Heart left ventricle (tissue), 16 donors: ENCODE results near the gene PLA2G12B. TPM values are rescaled to one million over a fixed set of nuclear protein-coding genes. Genes with fewer than 3 reads are reported as not detected.

ENCODE experiments used
- ATAC-seq, 4 donors: fragments of 200-7000 bp; cut with Tn5 transposase; one replicate each; pipeline ENCODE4 v1.9.1; 2020 to 2022; ENCODE audit warnings: moderate library complexity in 4 of 4, mild to moderate bottlenecking in 3 of 4, moderate number of reproducible peaks in 1 of 4
- DNase-seq, 5 donors: peaks; one replicate each; pipeline ENCODE4 v3.0.0-alpha.2; 2020
- H3K27ac ChIP-seq, 12 donors: fragments of 200-600 bp; sonication (generic) in 4 of 12; one replicate each; pipeline versions ENCODE4 v1.5.0 to v1.8.0; 2016 to 2022; ENCODE audit warnings: mild to moderate bottlenecking in 2 of 12
- H3K27me3 ChIP-seq, 9 donors: fragments of 200-600 bp; sonication (generic) in 2 of 9; one replicate each; pipeline versions ENCODE4 v1.5.1 to v1.8.0; 2016 to 2022; ENCODE audit warnings: mild to moderate bottlenecking in 3 of 9
- H3K36me3 ChIP-seq, 9 donors: fragments of 200-600 bp; sonication (generic) in 2 of 9; one replicate each; pipeline versions ENCODE4 v1.5.0 to v1.8.0; 2018 to 2022; ENCODE audit warnings: mild to moderate bottlenecking in 2 of 9
- H3K4me1 ChIP-seq, 12 donors: fragments of 200-600 bp; sonication (generic) in 4 of 12; one replicate each; pipeline versions ENCODE4 v1.5.0 to v1.8.0; 2016 to 2022; ENCODE audit warnings: mild to moderate bottlenecking in 3 of 12
- H3K4me3 ChIP-seq, 12 donors: fragments of 200-600 bp; sonication (generic) in 4 of 12; one replicate each; pipeline versions ENCODE4 v1.5.0 to v1.8.0; 2017 to 2022; ENCODE audit warnings: mild to moderate bottlenecking in 9 of 12, moderate library complexity in 4 of 12
- H3K9me3 ChIP-seq, 12 donors: fragments of 200-600 bp; sonication (generic) in 4 of 12; one replicate each; pipeline versions ENCODE4 v1.5.0 to v1.8.0; 2016 to 2022; ENCODE audit warnings: mild to moderate bottlenecking in 1 of 12
- POLR2A ChIP-seq, 2 donors: fragments of 450-650 bp; IDR thresholded peaks; one replicate each; pipeline ENCODE4 v1.6.1; 2017; ENCODE audit warnings: antibody characterized with exemption in 2 of 2, mild to moderate bottlenecking in 2 of 2, moderate library complexity in 2 of 2
- WGBS, 4 donors: extraction: QIAGEN DNeasy Blood & Tissue Kit in 2 of 4; methylation state at CpG; one replicate each; pipeline versions ENCODE4 v1.1.5 to v1.1.7; 2013 to 2018; 5-methylcytosine and 5-hydroxymethylcytosine counted together
- intact Hi-C, 10 donors: fragments of 100-400 bp; cut with DNase I; formaldehyde crosslinking; loops; one replicate each; pipeline versions ENCODE4 v1.11.1 to v1.14.2; 2022
- polyA plus RNA-seq, 2 donors: library from polyadenylated mRNA; stranded (reverse); fragments of 200-250 nt; gene quantifications; one replicate each; pipeline ENCODE4 v1.2.3, GENCODE V29; 2013
- total RNA-seq, 9 donors: library from RNA; depleted of rRNA in 2 of 9; stranded (reverse); fragments of >200 nt in 2 of 9; fragmentation: NEBNext Ultra II Directional in 3 of 9; extraction: Animal tissue kit (Norgen Biotek cat#: 25700) in 3 of 9; gene quantifications; one replicate each; pipeline versions ENCODE4 v1.1.0 to v1.2.4, GENCODE V29; 2016 to 2023
- TF ChIP-seq, protein P1 (sequence below), 12 donors: fragments of 200-600 bp; sonication (generic) in 4 of 12; IDR thresholded peaks; one replicate each; pipeline versions ENCODE4 v1.5.0 to v1.8.0; 2018 to 2022; ENCODE audit warnings: antibody characterized with exemption in 12 of 12, mild to moderate bottlenecking in 5 of 12
- donor health status: ischemic (EF 13 %, LVEDD 7.1; RV severe dilation, severe dysfunction).
- donor health status: healthy with polysubstance abuse.
- donor health status: DM: no; HTN: yes; CAD: no.
- donor health status: DM: no; HTN: no; CAD: no.
- donor health status: ischemic (EF 25% LVEDD 6.9; RV normal size, moderate dysfunction).
- donor health status: ischemic (EF 25% LVEDD 5.7; RV mildly dilated, moderate dysfunction).
- donor health status: healthy.
- donor health status: DM: yes; HTN: yes; CAD: no.
- donor health status: ischemic (EF 35%, LVEDD 5.7; RV mildly dilated, moderate dysfunction).
- donor health status: nonischemic (EF 11% LVEDD 7.7; RV severe dilation, severe dysfunction).
- donor health status: DM: yes; HTN: yes; CAD: no.
- donor health status: PGD.
- donor health status: ischemic (EF 29% LVEDD 5.4; RV normal size, mild dysfunction).
- donor health status: nonischemic (EF 23%, LVEDD 6.1; RV moderate dilation, normal function).

PLA2G12B gene
- total and polyA plus RNA-seq, 11 donors = 0.19 to 0.56 (median 0.23) TPM; not detected in 6

DNA sequence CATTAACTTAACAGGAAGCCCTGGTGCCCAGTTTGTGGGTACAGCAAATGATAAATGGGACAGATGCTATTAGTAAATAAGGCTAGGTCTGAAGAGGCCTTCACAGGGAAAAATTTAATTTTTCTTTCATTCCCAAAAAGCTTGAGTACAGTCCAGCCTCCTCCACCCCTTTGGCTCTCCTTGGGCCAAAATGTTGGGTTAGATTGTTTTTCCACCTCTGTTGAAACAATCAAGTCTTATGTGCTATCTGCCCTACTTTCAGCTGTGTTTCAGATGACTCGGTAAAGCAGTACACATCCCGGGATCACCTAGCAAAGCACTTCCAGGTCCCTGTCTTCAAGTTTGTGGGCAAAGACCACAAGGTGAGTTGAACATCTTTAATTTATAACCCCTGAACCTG, 24.3 kb downstream of the PLA2G12B start:
- Histone ChIP-seq H3K4me1 (no peaks in the 10 kb centered on the region), H3K27ac (no peak overlapping the region), H3K27me3 (no peaks in the 10 kb centered on the region), H3K9me3 (no peaks in the 10 kb centered on the region), H3K4me3 (no peak overlapping the region), H3K36me3 (no peaks in the 10 kb centered on the region)
- intact Hi-C loops = no loop called here
- TF ChIP-seq, protein P1, sequence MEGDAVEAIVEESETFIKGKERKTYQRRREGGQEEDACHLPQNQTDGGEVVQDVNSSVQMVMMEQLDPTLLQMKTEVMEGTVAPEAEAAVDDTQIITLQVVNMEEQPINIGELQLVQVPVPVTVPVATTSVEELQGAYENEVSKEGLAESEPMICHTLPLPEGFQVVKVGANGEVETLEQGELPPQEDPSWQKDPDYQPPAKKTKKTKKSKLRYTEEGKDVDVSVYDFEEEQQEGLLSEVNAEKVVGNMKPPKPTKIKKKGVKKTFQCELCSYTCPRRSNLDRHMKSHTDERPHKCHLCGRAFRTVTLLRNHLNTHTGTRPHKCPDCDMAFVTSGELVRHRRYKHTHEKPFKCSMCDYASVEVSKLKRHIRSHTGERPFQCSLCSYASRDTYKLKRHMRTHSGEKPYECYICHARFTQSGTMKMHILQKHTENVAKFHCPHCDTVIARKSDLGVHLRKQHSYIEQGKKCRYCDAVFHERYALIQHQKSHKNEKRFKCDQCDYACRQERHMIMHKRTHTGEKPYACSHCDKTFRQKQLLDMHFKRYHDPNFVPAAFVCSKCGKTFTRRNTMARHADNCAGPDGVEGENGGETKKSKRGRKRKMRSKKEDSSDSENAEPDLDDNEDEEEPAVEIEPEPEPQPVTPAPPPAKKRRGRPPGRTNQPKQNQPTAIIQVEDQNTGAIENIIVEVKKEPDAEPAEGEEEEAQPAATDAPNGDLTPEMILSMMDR (IDR thresholded peaks at IDR 0.05) = no peak
- TF ChIP-seq POLR2A (IDR thresholded peaks at IDR 0.05) = no peak
- ATAC-seq (no peak), DNase-seq (no peak)
- 81 to 85% (median 82%) methylated on average over 2 of the region's 2 CpGs for WGBS, 4 donors

GRCh38 chr10:72928798-72929197, 25.8 kb downstream of the PLA2G12B start:
- no peaks in the 10 kb centered on the region for H3K4me1 ChIP-seq
- ATAC-seq = no peak
- 91 to 99% (median 95%) methylated on average over 5 of the region's 5 CpGs for WGBS, 4 donors
- intact Hi-C loops = no loop called here
- no peaks in the 10 kb centered on the region for H3K9me3 ChIP-seq
- H3K27ac ChIP-seq = no peak overlapping the region
- DNase-seq = no peak
- H3K27me3 ChIP-seq = no peaks in the 10 kb centered on the region
- no peaks in the 10 kb centered on the region for H3K36me3 ChIP-seq
- H3K4me3 ChIP-seq = no peak overlapping the region
- TF ChIP-seq POLR2A (IDR thresholded peaks at IDR 0.05) = no peak
- TF ChIP-seq, protein P1 (IDR thresholded peaks at IDR 0.05) = no peak

- 66 to 75% (median 73%) methylated on average over 5 of the region's 5 CpGs for WGBS, 4 donors
- Histone ChIP-seq H3K9me3 (no peaks in the 10 kb centered on the region), H3K27ac (no peak overlapping the region), H3K4me3 (no peak overlapping the region), H3K4me1 (no peaks in the 10 kb centered on the region), H3K36me3 (no peaks in the 10 kb centered on the region), H3K27me3 (no peaks in the 10 kb centered on the region)
- TF ChIP-seq POLR2A (IDR thresholded peaks at IDR 0.05) = no peak
- TF ChIP-seq, protein P1 (IDR thresholded peaks at IDR 0.05) = no peak
- ATAC-seq (no peak), DNase-seq (no peak)
- intact Hi-C loops = no loop called here
Measured at GRCh38 chr10:72927485-72927884, 27.1 kb downstream of the PLA2G12B start.

GRCh38 chr10:72925951-72926465, 28.6 kb downstream of the PLA2G12B start:
- 93 to 95% (median 94%) methylated on average over 3 of the region's 3 CpGs for WGBS, 4 donors
- DNase-seq = no peak
- Histone ChIP-seq H3K4me3 (no peak overlapping the region), H3K36me3 (no peaks in the 10 kb centered on the region), H3K4me1 (no peaks in the 10 kb centered on the region), H3K27me3 (no peaks in the 10 kb centered on the region), H3K27ac (no peak overlapping the region), H3K9me3 (peaks cover 0 to 14% (median 4%) of the 10 kb centered on the region in 12 donors)
- no peak for ATAC-seq
- TF ChIP-seq, protein P1 (IDR thresholded peaks at IDR 0.05) = no peak
- no peak for TF ChIP-seq POLR2A (IDR thresholded peaks at IDR 0.05)
- intact Hi-C loops = no loop called here
